HepG2 (cell line): ENCODE results near the gene MEX3A. TPM values are rescaled to one million over a fixed set of nuclear protein-coding genes. Genes with fewer than 3 reads are reported as not detected.

Experiments
- CEBPG ChIP-seq: IDR thresholded peaks from 2 replicates; pipeline ENCODE4 v1.6.1; 2016
- DBP ChIP-seq: sonication (generic); formaldehyde crosslinking; IDR thresholded peaks from 2 replicates; pipeline ENCODE4 v1.4.0; 2020; ENCODE audit warnings: missing genetic modification reagents; ENCODE audit errors: not compliant biosample characterization
- HMGXB3 ChIP-seq: sonication (generic); formaldehyde crosslinking; IDR thresholded peaks from 2 replicates; pipeline ENCODE4 v1.4.0; 2020; ENCODE audit warnings: missing genetic modification reagents, borderline replicate concordance
- HOXD1 ChIP-seq: sonication (generic); formaldehyde crosslinking; IDR thresholded peaks from 2 replicates; pipeline ENCODE4 v1.5.0; 2020; ENCODE audit warnings: missing genetic modification reagents
- KDM5B ChIP-seq: sonication (generic); formaldehyde crosslinking; IDR thresholded peaks from 2 replicates; pipeline ENCODE4 v1.4.0; 2020; ENCODE audit warnings: missing genetic modification reagents, mild to moderate bottlenecking, borderline replicate concordance
- KMT2B ChIP-seq: IDR thresholded peaks from 2 replicates; pipeline ENCODE4 v1.6.1; 2016; ENCODE audit warnings: missing genetic modification reagents, missing compliant biosample characterization
- MBD4 ChIP-seq: IDR thresholded peaks from 2 replicates; pipeline ENCODE4 v1.6.1; 2012; ENCODE audit warnings: low read length, inconsistent platforms, borderline replicate concordance
- MTA3 ChIP-seq: sonication (generic); formaldehyde crosslinking; IDR thresholded peaks from 2 replicates; pipeline ENCODE4 v1.4.0; 2020; ENCODE audit warnings: missing genetic modification reagents
- NBN ChIP-seq: fragments of 450-650 bp; conservative IDR thresholded peaks from 2 replicates; pipeline ENCODE4 v1.6.1; 2017
- ONECUT2 ChIP-seq: sonication (generic); formaldehyde crosslinking; IDR thresholded peaks from 2 replicates; pipeline ENCODE4 v1.4.0; 2020; ENCODE audit warnings: missing genetic modification reagents
- REXO4 ChIP-seq: sonication (generic); formaldehyde crosslinking; IDR thresholded peaks from 2 replicates; pipeline ENCODE4 v1.8.0; 2022; ENCODE audit warnings: missing genetic modification reagents, mild to moderate bottlenecking, borderline replicate concordance
- SPEN ChIP-seq: sonication (generic); formaldehyde crosslinking; IDR thresholded peaks from 2 replicates; pipeline ENCODE4 v1.5.1; 2020; ENCODE audit warnings: low read depth, mild to moderate bottlenecking, missing genetic modification reagents
- ZFP41 ChIP-seq: sonication (generic); formaldehyde crosslinking; IDR thresholded peaks from 2 replicates; pipeline ENCODE4 v1.4.0; 2020; ENCODE audit warnings: mild to moderate bottlenecking, missing genetic modification reagents, borderline replicate concordance
- ZNF180 ChIP-seq: sonication (generic); formaldehyde crosslinking; IDR thresholded peaks from 2 replicates; pipeline ENCODE4 v1.4.0; 2020; ENCODE audit warnings: low read depth, missing genetic modification reagents, borderline replicate concordance
- ZNF230 ChIP-seq: sonication (generic); formaldehyde crosslinking; IDR thresholded peaks from 2 replicates; pipeline ENCODE4 v1.4.0; 2020; ENCODE audit warnings: mild to moderate bottlenecking, missing genetic modification reagents
- ZNF280B ChIP-seq: sonication (generic); formaldehyde crosslinking; IDR thresholded peaks from 2 replicates; pipeline ENCODE4 v1.5.0; 2020; ENCODE audit warnings: missing genetic modification reagents, mild to moderate bottlenecking, borderline replicate concordance
- ZNF782 ChIP-seq: sonication (generic); formaldehyde crosslinking; IDR thresholded peaks from 2 replicates; pipeline ENCODE4 v1.4.0; 2020; ENCODE audit warnings: missing genetic modification reagents, mild to moderate bottlenecking, borderline replicate concordance
- polyA plus RNA-seq, 8 experiments: library from polyadenylated mRNA; depleted of rRNA in 3 of 8; stranded (reverse) in 7 of 8; unstranded in 1 of 8; fragments of >200 nt; fragmentation: Illumina TruSeq in 4 of 8; extraction: Trizol in 4 of 8; gene quantifications; 2 replicates each; pipeline versions ENCODE4 v1.2.1 to v1.2.3, GENCODE V29; 2011 to 2016; ENCODE audit warnings: low read depth in 4 of 8, missing spikeins in 1 of 8, mixed read lengths in 1 of 8; ENCODE audit not compliant: insufficient read depth in 1 of 8
- total RNA-seq, 5 experiments: library from RNA; depleted of rRNA; stranded (reverse); fragments of >200 nt; fragmentation: Illumina TruSeq; extraction: Trizol; gene quantifications; 2 replicates each; pipeline ENCODE4 v1.2.3, GENCODE V29; 2016; ENCODE audit warnings: low read depth in 1 of 5

Gene MEX3A
- total and polyA plus RNA-seq, 2 of the 13 experiments (the other 11 are each of a cell fraction or from before 2014, with no cell fraction given): 7.6 to 9.1 TPM

- TF ChIP-seq HMGXB3 (CRISPR knock-in tag): no peak
- no peak for TF ChIP-seq MBD4
- TF ChIP-seq ZFP41 (CRISPR knock-in tag): no peak
- TF ChIP-seq CEBPG (CRISPR knock-in tag): no peak
- peak; percentile 47; the same call in 1 of the 2 replicates for TF ChIP-seq KMT2B (CRISPR knock-in tag)
- TF ChIP-seq KDM5B: no peak
- TF ChIP-seq REXO4 (CRISPR knock-in tag): no peak
- TF ChIP-seq MTA3 (CRISPR knock-in tag): no peak
- TF ChIP-seq HOXD1 (CRISPR knock-in tag): no peak
- TF ChIP-seq ZNF280B: no peak
- TF ChIP-seq ONECUT2 (CRISPR knock-in tag): no peak
- TF ChIP-seq ZNF230 (CRISPR knock-in tag): no peak
- TF ChIP-seq SPEN (CRISPR knock-in tag): no peak; the same call in 1 of the 2 replicates
- TF ChIP-seq ZNF180: no peak
- TF ChIP-seq DBP: no peak
- no peak for TF ChIP-seq NBN
- TF ChIP-seq ZNF782 (CRISPR knock-in tag): no peak; the same call in 1 of the 2 replicates
These were observed 29.1 kb downstream of the MEX3A start (continued) for GRCh38 chr1:156052862-156053767.
